Hepatocyte (in vitro differentiated cells): ENCODE data around the gene DOHH.
"Not testable (repeated sequence)": the region's sequence is repeated elsewhere in the genome, so short reads cannot be mapped to it uniquely, and the experiment has no call there.

Experiments
- CTCF ChIP-seq: fragments of 200-600 bp; sonication (generic); IDR thresholded peaks from 2 replicates; pipeline ENCODE4 v1.5.1; 2016; ENCODE audit warnings: antibody characterized with exemption, mild to moderate bottlenecking; ENCODE audit not compliant: poor library complexity
- EZH2 ChIP-seq: fragments of 200-600 bp; sonication (generic); IDR thresholded peaks from 2 replicates; pipeline ENCODE4 v1.6.1; 2016; ENCODE audit warnings: antibody characterized with exemption, mild to moderate bottlenecking, borderline replicate concordance
- EZH2phosphoT487 ChIP-seq: fragments of 200-600 bp; sonication (generic); IDR thresholded peaks from one replicate; pipeline ENCODE4 v1.6.1; 2018; ENCODE audit warnings: antibody characterized with exemption, mild to moderate bottlenecking, low read depth, moderate library complexity; ENCODE audit not compliant: unreplicated experiment, severe bottlenecking

DNA sequence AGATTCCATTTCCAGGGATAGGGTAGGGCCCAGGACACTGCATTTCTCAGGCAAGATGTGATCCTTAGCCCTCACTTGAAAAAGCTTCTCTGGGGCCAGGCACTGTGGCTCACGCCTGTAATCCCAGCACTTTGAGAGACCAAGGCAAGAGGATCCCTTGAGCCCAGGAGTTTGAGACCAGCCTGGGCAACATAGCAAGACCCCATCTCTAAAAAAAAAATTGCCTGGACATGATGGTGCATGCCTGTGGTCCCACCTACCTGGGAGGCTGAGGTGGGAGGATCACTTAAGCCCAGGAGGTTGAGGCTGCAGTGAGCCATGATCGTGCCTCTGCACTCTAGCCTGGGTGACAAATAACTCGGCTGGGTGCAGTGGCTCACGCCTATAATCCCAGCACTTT, 53.8 kb downstream of the DOHH start:
- not testable (repeated sequence) for TF ChIP-seq CTCF, EZH2phosphoT487, EZH2
